Vagina (tissue), 2 donors: Measurements from ENCODE around the gene SLMAP.

Experiments
- POLR2AphosphoS5 ChIP-seq, 2 donors: sonication (generic); formaldehyde crosslinking; IDR thresholded peaks; one replicate each; pipeline ENCODE4 v1.9.0; 2017; ENCODE audit warnings: antibody characterized with exemption in 2 of 2, mild to moderate bottlenecking in 2 of 2, low read depth in 1 of 2; ENCODE audit not compliant: insufficient read depth in 1 of 2
- TF ChIP-seq, protein P1 (sequence below), 3 experiments: fragments of 450-650 bp in 2 of 3; fragments of 200-600 bp in 1 of 3; sonication (generic) in 1 of 3; IDR thresholded peaks; one replicate each; pipeline ENCODE4 v1.5.1; 2017 to 2019; ENCODE audit warnings: antibody characterized with exemption in 3 of 3, mild to moderate bottlenecking in 2 of 3, moderate library complexity in 2 of 3

GRCh38 chr3:57792198-57792597 lies 36.1 kb downstream of the SLMAP start:
- TF ChIP-seq, protein P1, sequence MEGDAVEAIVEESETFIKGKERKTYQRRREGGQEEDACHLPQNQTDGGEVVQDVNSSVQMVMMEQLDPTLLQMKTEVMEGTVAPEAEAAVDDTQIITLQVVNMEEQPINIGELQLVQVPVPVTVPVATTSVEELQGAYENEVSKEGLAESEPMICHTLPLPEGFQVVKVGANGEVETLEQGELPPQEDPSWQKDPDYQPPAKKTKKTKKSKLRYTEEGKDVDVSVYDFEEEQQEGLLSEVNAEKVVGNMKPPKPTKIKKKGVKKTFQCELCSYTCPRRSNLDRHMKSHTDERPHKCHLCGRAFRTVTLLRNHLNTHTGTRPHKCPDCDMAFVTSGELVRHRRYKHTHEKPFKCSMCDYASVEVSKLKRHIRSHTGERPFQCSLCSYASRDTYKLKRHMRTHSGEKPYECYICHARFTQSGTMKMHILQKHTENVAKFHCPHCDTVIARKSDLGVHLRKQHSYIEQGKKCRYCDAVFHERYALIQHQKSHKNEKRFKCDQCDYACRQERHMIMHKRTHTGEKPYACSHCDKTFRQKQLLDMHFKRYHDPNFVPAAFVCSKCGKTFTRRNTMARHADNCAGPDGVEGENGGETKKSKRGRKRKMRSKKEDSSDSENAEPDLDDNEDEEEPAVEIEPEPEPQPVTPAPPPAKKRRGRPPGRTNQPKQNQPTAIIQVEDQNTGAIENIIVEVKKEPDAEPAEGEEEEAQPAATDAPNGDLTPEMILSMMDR (IDR thresholded peaks at IDR 0.05) = no peak
- TF ChIP-seq POLR2AphosphoS5 (IDR thresholded peaks at IDR 0.05; ENCODE audit: insufficient read depth in 1 of 2, low read depth in 1 of 2) = no peak
